ENCODE results near the gene DDX43.

- no peak for TF ChIP-seq CTCF (IDR thresholded peaks at IDR 0.05)
- TF ChIP-seq POLR2A (IDR thresholded peaks at IDR 0.05): no peak
Measured at GRCh38 chr6:73409395-73409794, 14.8 kb downstream of the DDX43 start.
